IMR-90 (cell line): Measurements from ENCODE around the gene DISC1. TPM values are rescaled to one million over a fixed set of nuclear protein-coding genes. Genes with fewer than 3 reads are reported as not detected.

ENCODE experiments used
- ATAC-seq: fragments of 200-7000 bp; cut with Tn5 transposase; 2 replicates; pipeline ENCODE4 v1.9.1; 2020; ENCODE audit warnings: low read depth, mild to moderate bottlenecking, moderate library complexity
- BruUV-seq: library from RNA; stranded (reverse); fragments of 400-500 nt; replicated peaks from 2 replicates; lab custom pipeline; 2021; lab: Mats Ljungman, UMichigan
- CTCF ChIA-PET: fragments of 300-600 bp; formaldehyde crosslinking; extraction: SDS; loops from one replicate; lab custom pipeline; 2021; ENCODE audit warnings: antibody characterized with exemption; lab: Yijun Ruan, JAX
- POLR2A ChIA-PET: fragments of 300-600 bp; sonication (Branson Sonifier 250); formaldehyde crosslinking; loops from one replicate; lab custom pipeline; 2022; ENCODE audit warnings: antibody characterized with exemption; ENCODE audit not compliant: unreplicated experiment; lab: Charles Lee
- DNase-seq: peaks from one replicate; pipeline ENCODE4 v3.0.0; 2013
- H2AFZ ChIP-seq: replicated peaks from 2 replicates; pipeline ENCODE3; 2013; ENCODE audit warnings: low read length, mild to moderate bottlenecking; ENCODE audit not compliant: poor library complexity
- H2AK5ac ChIP-seq: 2 replicates; pipeline ENCODE4 v1.6.1; 2013; ENCODE audit warnings: low read depth, low read length, inconsistent platforms
- H2AK9ac ChIP-seq: replicated peaks from 2 replicates; pipeline ENCODE3; 2013; ENCODE audit warnings: mild to moderate bottlenecking, low read depth, low read length, moderate library complexity; ENCODE audit not compliant: poor library complexity
- H2BK120ac ChIP-seq: 2 replicates; pipeline ENCODE4 v1.6.1; 2013; ENCODE audit warnings: low read depth, low read length, inconsistent platforms
- H2BK15ac ChIP-seq: 3 replicates; pipeline ENCODE4 v1.6.1; 2013; ENCODE audit warnings: low read depth, low read length, inconsistent platforms
- H2BK20ac ChIP-seq: 2 replicates; pipeline ENCODE4 v1.6.1; 2013; ENCODE audit warnings: low read depth, mild to moderate bottlenecking, inconsistent platforms, low read length, moderate library complexity
- H2BK5ac ChIP-seq: 2 replicates; pipeline ENCODE4 v1.6.1; 2013; ENCODE audit warnings: mild to moderate bottlenecking, low read depth, low read length, inconsistent platforms; ENCODE audit not compliant: poor library complexity, severe bottlenecking
- H3K14ac ChIP-seq: replicated peaks from 2 replicates; pipeline ENCODE4 v1.6.1; 2013; ENCODE audit warnings: low read depth, low read length, inconsistent platforms
- H3K18ac ChIP-seq: 2 replicates; pipeline ENCODE4 v1.6.1; 2013; ENCODE audit warnings: low read depth, low read length, control low read depth
- H3K23ac ChIP-seq: 2 replicates; pipeline ENCODE4 v1.6.1; 2013; ENCODE audit warnings: low read depth, low read length, inconsistent platforms
- H3K27ac ChIP-seq: 2 replicates; pipeline ENCODE4 v1.5.1; 2013; ENCODE audit warnings: mild to moderate bottlenecking, control low read depth, low read length; ENCODE audit not compliant: insufficient read depth
- H3K27me3 ChIP-seq: 2 replicates; pipeline ENCODE4 v1.6.1; 2013; ENCODE audit warnings: low read length; ENCODE audit not compliant: control insufficient read depth, insufficient read depth
- H3K36me3 ChIP-seq: 2 replicates; pipeline ENCODE4 v1.6.1; 2013; ENCODE audit warnings: low read length, mixed read lengths; ENCODE audit not compliant: control insufficient read depth, insufficient read depth
- H3K4ac ChIP-seq: 2 replicates; pipeline ENCODE4 v1.6.1; 2013; ENCODE audit warnings: low read depth, low read length, inconsistent platforms
- H3K4me1 ChIP-seq: 2 replicates; pipeline ENCODE4 v1.6.1; 2013; ENCODE audit warnings: low read length, mixed read lengths; ENCODE audit not compliant: control insufficient read depth, insufficient read depth
- H3K4me2 ChIP-seq: 2 replicates; pipeline ENCODE4 v1.6.1; 2013; ENCODE audit warnings: low read depth, mild to moderate bottlenecking, control low read depth, low read length, moderate library complexity
- H3K4me3 ChIP-seq: 2 replicates; pipeline ENCODE4 v1.5.1; 2013; ENCODE audit warnings: low read depth, mild to moderate bottlenecking, control low read depth, low read length, moderate library complexity; ENCODE audit not compliant: insufficient read depth
- H3K56ac ChIP-seq: 2 replicates; pipeline ENCODE4 v1.6.1; 2013; ENCODE audit warnings: low read length, inconsistent platforms; ENCODE audit not compliant: insufficient read depth; ENCODE audit errors: extremely low read depth
- H3K79me1 ChIP-seq, 2 experiments: 2 replicates each; pipeline ENCODE4 v1.6.1; 2013; ENCODE audit warnings: low read length in 2 of 2, inconsistent platforms in 1 of 2, low read depth in 1 of 2
- H3K9ac ChIP-seq: 2 replicates; pipeline ENCODE4 v1.6.1; 2013; ENCODE audit warnings: low read depth, low read length, control low read depth
- H3K9me1 ChIP-seq: 2 replicates; pipeline ENCODE4 v1.6.1; 2013; ENCODE audit warnings: low read length, inconsistent platforms; ENCODE audit not compliant: insufficient read depth
- H3K9me3 ChIP-seq: 2 replicates; pipeline ENCODE4 v1.6.1; 2013; ENCODE audit warnings: low read length; ENCODE audit not compliant: control insufficient read depth, insufficient read depth
- H4K20me1 ChIP-seq: 2 replicates; pipeline ENCODE4 v1.6.1; 2013; ENCODE audit warnings: low read length, inconsistent platforms; ENCODE audit not compliant: insufficient read depth
- H4K5ac ChIP-seq: 2 replicates; pipeline ENCODE4 v1.6.1; 2013; ENCODE audit warnings: mild to moderate bottlenecking, low read depth, low read length, control low read depth
- H4K8ac ChIP-seq, 2 experiments: 2 replicates each; pipeline ENCODE4 v1.6.1; 2013; ENCODE audit warnings: low read depth in 2 of 2, low read length in 2 of 2, control low read depth in 1 of 2, inconsistent platforms in 1 of 2
- H4K91ac ChIP-seq: 2 replicates; pipeline ENCODE4 v1.6.1; 2013; ENCODE audit warnings: low read depth, low read length, inconsistent platforms; ENCODE audit not compliant: insufficient read depth
- CEBPB ChIP-seq: IDR thresholded peaks from 2 replicates; pipeline ENCODE4 v1.6.1; 2012; ENCODE audit warnings: low read depth, low read length, improper control_type of control experiment
- CHD1 ChIP-seq: IDR thresholded peaks from 2 replicates; pipeline ENCODE4 v1.6.1; 2012; ENCODE audit warnings: low read depth, low read length, improper control_type of control experiment
- FOS ChIP-seq: fragments of 150-350 bp; IDR thresholded peaks from 2 replicates; pipeline ENCODE4 v1.6.1; 2016; ENCODE audit warnings: low read depth, low read length
- MAZ ChIP-seq: IDR thresholded peaks from 2 replicates; pipeline ENCODE4 v1.6.1; 2012; ENCODE audit warnings: low read depth, mild to moderate bottlenecking, low read length, improper control_type of control experiment, moderate library complexity, borderline replicate concordance
- MXI1 ChIP-seq: IDR thresholded peaks from 2 replicates; pipeline ENCODE4 v1.6.1; 2012; ENCODE audit warnings: low read depth, mild to moderate bottlenecking, low read length, moderate library complexity, borderline replicate concordance
- RFX5 ChIP-seq: IDR thresholded peaks from 2 replicates; pipeline ENCODE4 v1.8.0; 2012; ENCODE audit warnings: low read depth, mild to moderate bottlenecking, low read length, moderate library complexity
- USF2 ChIP-seq: fragments of 150-350 bp; IDR thresholded peaks from 2 replicates; pipeline ENCODE4 v1.6.1; 2017; ENCODE audit warnings: mild to moderate bottlenecking, antibody characterized with exemption, low read length, low read depth
- WGBS, 2 experiments: methylation state at CpG; one replicate each; pipeline versions ENCODE4 v1.1.5 to v1.1.7; 2013; ENCODE audit warnings: missing lambda C conversion rate in 2 of 2; ENCODE audit not compliant: insufficient read length in 1 of 2; ENCODE audit errors: extremely low coverage in 2 of 2; 5-methylcytosine and 5-hydroxymethylcytosine counted together
- dilution Hi-C: fragments of 300-500 bp; cut with HindIII; formaldehyde crosslinking; loops from one replicate; pipeline ENCODE4 v1.14.3; 2018; ENCODE audit warnings: low sequenced_read_pairs; ENCODE audit not compliant: unreplicated experiment
- in situ Hi-C: fragments of 300-500 bp; cut with MboI; formaldehyde crosslinking; loops from 3 replicates; pipeline ENCODE4 v1.14.3; 2019; ENCODE audit warnings: low sequenced_read_pairs, inconsistent platforms, mixed read lengths
- intact Hi-C: fragments of 100-400 bp; cut with micrococcal nuclease; formaldehyde crosslinking; loops from 2 replicates; pipeline ENCODE4 v1.10.0; 2022
- polyA plus RNA-seq, 3 experiments: library from polyadenylated mRNA; depleted of rRNA; stranded (reverse); fragments of >200 nt; gene quantifications; 2 replicates each; pipeline ENCODE4 v1.2.3, GENCODE V29; 2012; ENCODE audit warnings: low replicate concordance in 1 of 3
- total RNA-seq: library from RNA; depleted of rRNA; stranded (reverse); fragments of >200 nt; gene quantifications from 2 replicates; pipeline ENCODE4 v1.2.3, GENCODE V29; 2012

Gene DISC1
- total and polyA plus RNA-seq, 2 of the 4 experiments (the other 2 are of a cell fraction) = 2.2 to 7.0 TPM

DNA sequence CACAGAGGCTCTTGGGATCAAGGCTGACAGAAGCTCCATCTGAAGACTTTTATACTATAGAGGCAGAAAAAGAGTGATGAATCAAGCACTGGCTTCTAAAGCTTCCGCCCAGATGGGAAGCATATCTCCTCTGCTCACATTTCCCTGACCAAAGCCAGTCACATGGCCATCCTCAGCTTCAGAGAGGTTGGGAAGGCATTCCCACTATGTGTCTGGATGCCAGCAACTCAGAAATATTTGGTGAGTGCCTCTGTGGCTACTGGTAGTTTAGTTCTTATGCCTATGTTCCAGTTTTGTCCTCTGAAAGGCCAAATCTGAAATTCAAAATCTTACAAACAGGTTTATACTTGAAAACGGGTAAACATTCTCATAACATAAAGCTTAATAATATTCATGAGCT, 9.9 kb upstream of the DISC1 start:
- no peak overlapping the region for H3K56ac ChIP-seq
- no peak for TF ChIP-seq FOS
- TF ChIP-seq CHD1 = no peak
- no peak for TF ChIP-seq USF2
- TF ChIP-seq MXI1 = no peak
- TF ChIP-seq RFX5 = no peak
- no peak for TF ChIP-seq CEBPB
- no peak for TF ChIP-seq MAZ
- intact Hi-C loops (no loop called here), dilution Hi-C loops (no loop called here), in situ Hi-C loops (no loop called here)
- no peak overlapping the region for H2AK9ac ChIP-seq
- no peak overlapping the region for H3K4me3 ChIP-seq
- no CpG with 5 or more reads among the region's 2 CpGs for WGBS, 2 experiments
- no peak overlapping the region for H4K91ac ChIP-seq
- ATAC-seq = peak; percentile 42; the same call in 1 of the 2 replicates
- no peaks in the 10 kb centered on the region for H3K36me3 ChIP-seq
- no peak overlapping the region for H2BK5ac ChIP-seq
- H2BK15ac ChIP-seq = no peak overlapping the region
- no peaks in the 10 kb centered on the region for H4K20me1 ChIP-seq
- no peak overlapping the region for H3K18ac ChIP-seq
- no peak overlapping the region for H2AK5ac ChIP-seq
- no peak overlapping the region for H3K27ac ChIP-seq
- no peaks in the 10 kb centered on the region for H3K9me3 ChIP-seq
- H3K4me1 ChIP-seq = no peaks in the 10 kb centered on the region
- H3K9ac ChIP-seq = no peak overlapping the region
- H4K5ac ChIP-seq = no peak overlapping the region
- no peak overlapping the region for H3K23ac ChIP-seq
- POLR2A ChIA-PET = no interaction called here
- H2BK120ac ChIP-seq = no peak overlapping the region
- BruUV-seq = no TSS peak
- H2BK20ac ChIP-seq = no peak overlapping the region
- CTCF ChIA-PET = interaction anchor here (0.6 to 1.2 kb wide), 4 partner anchors 13 to 741 kb away, joined by 3 to 6 read pairs (median 4); no protein-coding TSS in a partner anchor
- no peak overlapping the region for H2AFZ ChIP-seq
- H3K4ac ChIP-seq = no peak overlapping the region
- no peak overlapping the region for H3K14ac ChIP-seq
- H3K79me1 ChIP-seq = no peaks in the 10 kb centered on the region
- no peaks in the 10 kb centered on the region for H3K9me1 ChIP-seq
- no peak overlapping the region for H4K8ac ChIP-seq
- peaks cover 10% of the 10 kb centered on the region for H3K27me3 ChIP-seq
- H3K4me2 ChIP-seq = no peak overlapping the region
- DNase-seq = no peak
